DMS53 treated with DMSO at 0.1 percent for 48 hours (cell line): Measurements from ENCODE around the gene GARIN5B.
"Not testable (repeated sequence)": the region's sequence is repeated elsewhere in the genome, so short reads cannot be mapped to it uniquely, and the experiment has no call there.

Experiments
- DNase-seq: peaks from one replicate; lab custom pipeline; 2025; ENCODE audit not compliant: unreplicated experiment; lab: John Stamatoyannopoulos, UW

GARIN5B gene

DNA sequence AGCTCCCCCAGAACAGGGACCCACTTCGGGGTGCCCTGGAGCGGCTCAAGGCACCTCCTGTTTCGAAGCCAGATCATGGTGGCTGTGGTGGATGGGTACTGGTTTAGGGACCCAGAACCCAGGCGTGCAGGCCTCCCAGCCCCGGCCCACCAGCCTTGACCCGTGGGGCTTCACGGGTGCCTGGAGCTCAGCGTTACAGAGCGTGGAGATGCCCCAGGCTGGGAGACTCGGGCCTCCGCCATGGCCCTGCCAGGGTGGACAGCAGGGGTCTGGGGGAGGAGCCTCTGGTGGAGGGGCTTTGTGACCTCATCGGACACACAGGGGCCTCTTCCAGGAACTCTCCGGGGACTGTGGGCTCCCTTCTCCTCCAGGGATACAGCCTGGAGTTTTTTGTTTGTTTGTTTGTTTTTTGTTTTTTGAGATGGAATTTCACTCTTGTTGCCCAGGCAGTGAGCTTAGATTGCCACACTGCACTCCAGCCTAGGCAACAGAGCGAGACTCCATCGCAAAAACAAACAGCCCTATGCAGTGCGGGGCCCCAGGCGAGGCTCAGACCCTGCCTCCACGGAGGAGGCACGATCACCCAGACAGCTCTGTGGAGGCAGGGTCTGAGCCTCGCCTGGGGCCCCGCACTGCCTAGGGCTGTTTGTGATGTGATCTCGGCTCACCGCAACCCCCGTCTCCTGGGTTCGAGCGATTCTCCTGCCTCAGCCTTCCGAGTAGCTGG lies at the start of gene GARIN5B:
Gene GARIN5B, minus strand, starts transcription at position 271 of the 727 bp plus-strand sequence. Its CDS starts 194 bp downstream, at position 77.
- no peak for DNase-seq

DNA sequence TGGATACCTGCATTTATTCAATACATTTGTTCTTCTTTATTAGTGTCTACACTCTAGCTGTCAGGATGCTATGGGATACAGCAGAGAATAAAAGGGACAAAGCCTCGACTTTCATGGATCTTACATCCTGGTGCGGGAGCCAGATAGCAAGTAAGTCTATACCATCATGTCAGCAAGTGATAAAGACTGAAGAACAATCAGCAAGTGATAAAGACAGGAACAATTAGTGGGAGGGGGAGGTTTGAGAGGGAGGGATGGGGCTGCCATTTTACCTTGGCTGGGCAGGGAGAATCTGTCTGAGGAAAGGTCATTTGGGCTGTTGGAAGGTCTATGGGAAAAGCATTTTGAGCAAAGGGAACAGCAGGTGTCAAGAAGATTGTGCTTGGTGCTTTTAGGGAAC lies 47.1 kb upstream of the GARIN5B start:
- no peak for DNase-seq

DNA sequence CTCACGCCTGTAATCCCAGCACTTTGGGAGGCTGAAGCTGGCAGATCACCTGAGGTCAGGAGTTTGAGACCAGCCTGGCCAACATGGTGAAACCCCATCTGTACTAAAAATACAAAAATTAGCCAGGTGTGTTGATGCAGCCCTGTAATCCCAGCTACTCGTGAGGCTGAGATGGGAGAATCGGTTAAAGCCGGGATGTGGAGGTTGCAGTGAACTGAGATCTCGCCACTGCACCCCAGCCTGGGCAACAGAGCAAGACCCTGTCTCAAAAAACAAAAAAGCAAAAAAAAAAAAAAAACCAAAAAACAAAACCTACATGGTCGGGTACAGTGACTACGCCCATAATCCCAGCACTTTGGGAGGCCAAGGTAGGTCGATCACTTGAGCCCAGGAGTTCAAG lies 46.1 kb upstream of the GARIN5B start:
- DNase-seq, result not testable (repeated sequence)

DNA sequence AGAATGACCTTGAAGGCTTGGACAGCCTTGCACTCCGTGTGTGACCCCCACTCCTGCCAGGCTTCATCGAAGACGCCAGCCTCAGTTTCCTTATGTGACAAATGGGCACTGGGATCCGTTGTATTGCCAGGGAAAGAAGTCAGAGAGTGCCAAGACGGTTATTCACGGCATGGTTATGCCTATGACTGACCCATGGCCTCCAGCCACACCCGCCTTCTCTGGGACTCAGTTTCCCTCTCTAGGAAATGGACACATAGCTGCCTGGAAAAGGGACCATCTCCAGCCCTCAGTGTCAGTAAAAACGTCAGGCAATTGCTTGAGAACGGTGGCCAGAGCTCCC lies 45.4 kb upstream of the GARIN5B start:
- no peak for DNase-seq

DNA sequence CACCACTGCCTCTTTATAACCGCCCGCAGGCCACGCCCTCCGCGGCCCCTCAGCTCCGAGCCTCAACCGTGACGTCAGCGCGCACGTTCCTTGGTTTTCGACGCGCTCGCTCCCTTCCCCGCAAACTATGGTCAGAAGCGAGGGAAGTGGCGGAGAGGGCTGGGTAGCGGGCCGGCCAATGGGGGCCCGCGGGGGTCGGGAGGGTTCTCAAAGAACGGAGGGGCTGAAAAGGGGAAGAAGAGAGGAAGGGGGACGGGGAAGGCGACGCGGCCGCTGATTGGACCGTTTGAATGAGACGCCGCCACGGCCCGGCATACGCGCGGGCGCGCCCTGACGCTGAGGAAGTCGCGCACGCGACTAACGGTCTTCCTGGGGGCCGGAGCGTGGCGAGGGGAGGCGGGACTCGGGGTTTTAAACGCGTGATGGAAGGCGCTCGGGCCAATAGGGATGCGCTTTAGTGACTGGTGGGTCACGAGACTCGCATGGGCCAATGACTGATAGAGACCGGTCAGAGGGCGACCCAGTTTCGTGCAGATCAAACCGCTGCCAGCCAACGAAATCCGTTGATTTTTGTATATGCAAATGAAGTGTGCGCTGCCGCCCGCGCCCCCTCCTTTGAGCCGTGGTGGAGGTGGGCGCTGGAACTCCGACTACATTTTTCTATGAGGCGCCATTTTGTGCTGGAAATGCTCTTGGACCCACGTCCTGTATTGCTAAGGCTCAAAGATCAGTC lies 44.9 kb upstream of the GARIN5B start:
- DNase-seq, result peak; percentile 96

DNA sequence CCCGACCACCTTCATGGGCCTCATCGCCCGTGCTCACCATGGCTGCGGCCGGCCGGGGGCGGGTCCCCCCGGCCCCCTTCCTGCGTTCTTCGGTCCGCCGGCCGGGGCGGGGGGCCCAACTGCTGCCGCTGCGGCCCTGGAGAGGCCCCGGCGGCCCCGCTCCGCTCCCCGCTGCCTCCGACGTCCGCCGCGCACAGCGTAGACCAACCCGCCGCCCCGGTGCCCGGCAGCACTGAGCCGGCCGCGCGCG lies 44.4 kb upstream of the GARIN5B start, which contains the start of gene UBE2S:
Gene UBE2S, minus strand, starts transcription at position 239 of the 250 bp plus-strand sequence. Its CDS starts 199 bp downstream, at position 40.
- DNase-seq, result not testable (repeated sequence)

DNA sequence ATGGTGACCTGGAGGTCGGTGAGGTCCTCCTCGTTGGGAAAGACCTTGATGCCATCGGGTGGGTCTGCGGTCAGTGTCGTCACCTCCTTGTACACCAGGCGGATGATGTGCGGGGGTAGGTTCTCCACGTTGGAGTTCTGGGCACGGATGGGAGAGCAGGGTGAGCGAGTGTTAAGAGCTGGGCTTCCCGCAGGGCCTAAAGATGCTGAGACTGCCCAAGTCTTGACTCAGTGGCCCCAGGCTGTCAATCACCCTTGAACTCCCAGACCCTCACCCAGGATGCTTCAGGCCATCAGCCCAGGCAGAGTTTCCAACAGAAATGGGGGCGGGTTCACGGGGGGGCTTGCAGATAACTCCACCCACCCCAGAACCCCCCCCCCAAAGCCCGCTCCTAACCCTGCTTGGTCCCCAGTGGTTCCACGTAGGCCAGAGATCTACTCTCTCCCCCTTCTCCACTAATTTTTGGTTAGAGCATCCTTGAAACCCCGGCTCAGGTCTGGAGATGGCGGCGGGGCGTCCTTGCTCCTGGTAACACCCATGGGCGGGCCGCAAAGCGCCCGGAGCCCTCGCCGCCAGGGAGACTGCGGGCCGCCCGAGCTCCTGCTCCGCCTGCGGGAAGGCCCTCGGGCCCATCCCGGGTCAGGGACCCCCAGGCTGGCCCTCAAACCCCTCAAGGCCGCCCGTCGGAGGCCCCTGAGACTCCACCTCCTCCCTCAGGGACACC lies 43.9 kb upstream of the GARIN5B start:
- no peak for DNase-seq

DNA sequence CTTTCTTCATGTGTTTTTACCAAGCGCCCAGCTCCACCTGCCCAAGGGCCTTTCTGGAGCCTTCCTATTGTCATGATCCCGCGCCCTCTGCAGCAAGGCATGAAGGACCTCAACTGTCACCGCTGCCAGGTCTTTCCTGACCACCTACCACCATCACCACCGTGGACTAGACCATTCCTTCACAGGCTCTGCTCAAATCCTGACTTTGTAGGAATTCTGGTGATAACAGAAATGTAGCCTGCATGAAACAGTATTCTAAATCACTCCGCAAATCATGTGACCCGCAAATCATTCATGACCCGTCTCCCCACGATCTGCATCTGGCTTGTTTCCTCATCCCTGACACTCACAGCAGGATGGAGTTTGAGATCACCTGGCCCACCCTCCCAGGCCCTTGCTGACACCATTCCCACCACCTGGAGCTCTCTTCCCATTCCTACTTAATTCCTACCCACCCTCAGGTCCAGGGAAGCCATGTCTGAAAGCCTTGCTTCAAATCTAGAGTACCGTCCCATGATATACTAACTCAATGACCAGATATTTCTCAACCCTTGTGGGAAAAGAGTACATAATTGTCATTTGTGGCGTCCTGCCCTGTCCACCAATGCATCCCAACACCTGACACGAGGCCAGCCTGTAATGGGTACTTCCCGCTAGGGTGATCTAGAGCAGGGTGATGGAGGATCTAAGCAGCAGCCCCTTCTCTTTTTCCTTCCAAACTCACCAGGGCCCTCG lies 43.2 kb upstream of the GARIN5B start:
- no peak for DNase-seq

DNA sequence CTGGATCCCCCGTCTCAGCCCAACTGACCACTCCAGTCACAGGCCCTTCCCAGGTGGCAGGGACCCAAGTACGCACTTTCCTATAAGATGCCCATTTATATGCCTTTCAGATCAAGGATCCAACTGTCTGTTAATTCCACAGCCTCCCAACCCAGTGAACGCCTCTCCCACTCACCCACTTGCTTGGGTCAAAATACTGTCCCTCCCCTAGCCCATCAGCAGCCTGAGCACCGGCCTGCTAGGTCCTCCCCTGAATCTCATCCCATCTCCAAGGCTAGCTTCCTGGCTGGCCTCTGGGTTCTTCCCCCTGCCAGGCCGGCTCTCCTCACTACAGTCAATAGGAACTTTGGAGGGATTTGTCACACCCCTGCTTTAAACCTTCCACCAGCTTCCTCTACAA lies 42.6 kb upstream of the GARIN5B start:
- DNase-seq, result no peak

DNA sequence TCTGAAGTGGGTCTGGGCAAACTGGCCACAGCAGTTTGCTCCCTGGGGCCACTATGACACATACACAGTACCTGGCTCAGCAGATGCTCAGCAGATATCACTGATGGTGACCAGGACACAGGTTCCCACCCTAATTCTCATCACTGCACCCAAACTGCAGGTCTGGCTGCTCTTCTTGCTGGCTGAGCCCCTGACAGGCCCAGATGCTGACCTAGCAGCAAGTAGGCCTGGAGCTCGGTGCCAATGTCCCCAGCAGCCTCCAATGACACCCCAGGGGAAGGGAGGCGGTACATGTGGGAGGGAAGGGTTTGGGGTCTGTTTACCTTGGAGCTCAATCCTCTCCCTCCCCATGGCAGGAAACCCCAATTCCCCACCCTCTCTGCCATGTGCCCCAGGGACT lies 39.4 kb upstream of the GARIN5B start:
- no peak for DNase-seq

DNA sequence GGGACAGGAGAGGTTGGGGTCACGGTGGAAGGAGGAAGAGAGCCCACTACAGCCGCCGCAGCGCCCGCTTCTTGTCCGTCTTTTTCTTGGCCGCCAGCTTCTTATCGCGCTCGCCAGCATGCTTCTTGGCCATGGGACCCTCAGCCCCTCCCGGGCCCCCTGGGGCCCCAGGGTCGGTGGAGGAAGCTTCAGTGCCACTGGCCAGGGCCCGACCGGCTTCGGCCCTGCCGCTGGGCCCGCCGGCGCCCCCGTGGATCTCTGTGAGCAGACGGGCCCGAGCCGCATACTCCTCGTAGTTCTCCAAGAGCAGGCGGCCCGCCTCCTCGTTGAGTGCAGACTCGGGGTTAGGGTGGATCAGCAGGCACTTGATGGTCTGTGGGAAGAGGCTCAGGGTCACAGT lies 38.3 kb upstream of the GARIN5B start:
- not testable (repeated sequence) for DNase-seq

DNA sequence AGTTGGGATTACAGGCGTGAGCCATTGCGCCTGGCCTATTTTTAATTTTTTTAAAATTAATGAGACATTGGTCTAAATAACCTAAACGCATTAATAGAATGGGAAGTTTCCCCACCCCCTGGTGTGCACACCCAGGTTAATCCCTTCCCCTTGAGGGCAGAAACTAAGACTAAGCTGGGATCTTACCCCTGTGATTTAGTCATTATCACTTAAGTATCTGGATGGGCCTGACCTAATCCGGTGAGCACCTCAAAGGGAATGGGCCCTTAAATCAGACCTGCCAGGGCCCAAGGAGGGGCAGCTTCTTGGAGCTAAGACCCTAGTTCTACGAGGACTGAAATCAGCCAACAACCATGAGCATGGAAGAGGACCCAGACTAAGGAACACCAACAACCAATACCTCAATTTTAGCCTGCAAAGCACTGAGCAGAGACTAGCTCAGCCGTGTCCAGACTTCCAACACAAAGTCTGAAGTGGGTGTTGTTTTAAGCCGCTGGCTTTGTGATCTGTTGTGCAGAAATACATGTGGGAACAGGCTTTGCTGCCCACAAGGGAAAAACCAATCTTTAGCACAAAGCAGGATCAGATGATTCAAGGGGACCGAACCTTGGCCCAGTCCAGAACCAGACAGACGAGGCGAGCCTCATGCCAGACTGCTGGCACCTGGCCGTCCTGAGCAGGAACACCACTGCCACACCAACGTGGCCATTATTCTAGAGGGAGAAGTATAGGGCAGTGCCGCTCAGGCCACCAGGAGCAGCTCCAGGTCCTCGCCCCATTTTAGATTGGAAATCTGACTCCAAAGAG lies 37.4 kb upstream of the GARIN5B start:
- no peak for DNase-seq

DNA sequence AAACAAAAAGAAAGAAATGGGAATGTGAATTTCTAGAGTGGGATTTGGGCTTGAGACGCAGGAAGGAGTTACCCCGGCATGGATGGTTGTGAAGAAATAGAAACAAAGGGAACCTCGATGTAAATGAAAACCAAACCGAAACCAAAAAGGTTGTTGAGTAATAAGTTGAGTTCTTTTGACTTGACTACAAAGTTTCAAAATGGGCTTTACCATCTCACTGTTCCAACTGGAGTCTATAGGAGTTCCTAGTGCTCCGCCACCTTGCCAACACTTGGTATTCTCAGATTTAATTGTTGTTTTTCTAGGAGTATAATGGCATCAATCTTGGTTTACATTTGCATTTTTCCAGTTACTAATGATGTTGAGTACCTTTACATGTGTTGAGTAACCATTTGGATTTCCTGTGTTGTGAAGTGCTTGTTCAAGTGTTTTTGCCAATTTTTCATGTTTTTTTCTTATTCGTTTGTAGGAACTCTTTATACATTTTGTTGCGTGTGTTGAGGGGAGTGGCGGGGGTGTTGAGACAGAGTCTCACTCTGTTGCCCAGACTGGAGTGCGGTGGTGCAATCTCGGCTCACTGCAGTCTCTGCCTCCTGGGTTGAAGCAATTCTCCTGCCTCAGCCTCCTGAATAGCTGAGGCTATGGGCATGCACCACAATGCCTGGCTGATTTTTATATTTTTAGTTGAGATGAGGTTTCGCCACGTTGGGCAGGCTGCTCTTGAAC lies 35.3 kb upstream of the GARIN5B start:
- DNase-seq, result no peak

DNA sequence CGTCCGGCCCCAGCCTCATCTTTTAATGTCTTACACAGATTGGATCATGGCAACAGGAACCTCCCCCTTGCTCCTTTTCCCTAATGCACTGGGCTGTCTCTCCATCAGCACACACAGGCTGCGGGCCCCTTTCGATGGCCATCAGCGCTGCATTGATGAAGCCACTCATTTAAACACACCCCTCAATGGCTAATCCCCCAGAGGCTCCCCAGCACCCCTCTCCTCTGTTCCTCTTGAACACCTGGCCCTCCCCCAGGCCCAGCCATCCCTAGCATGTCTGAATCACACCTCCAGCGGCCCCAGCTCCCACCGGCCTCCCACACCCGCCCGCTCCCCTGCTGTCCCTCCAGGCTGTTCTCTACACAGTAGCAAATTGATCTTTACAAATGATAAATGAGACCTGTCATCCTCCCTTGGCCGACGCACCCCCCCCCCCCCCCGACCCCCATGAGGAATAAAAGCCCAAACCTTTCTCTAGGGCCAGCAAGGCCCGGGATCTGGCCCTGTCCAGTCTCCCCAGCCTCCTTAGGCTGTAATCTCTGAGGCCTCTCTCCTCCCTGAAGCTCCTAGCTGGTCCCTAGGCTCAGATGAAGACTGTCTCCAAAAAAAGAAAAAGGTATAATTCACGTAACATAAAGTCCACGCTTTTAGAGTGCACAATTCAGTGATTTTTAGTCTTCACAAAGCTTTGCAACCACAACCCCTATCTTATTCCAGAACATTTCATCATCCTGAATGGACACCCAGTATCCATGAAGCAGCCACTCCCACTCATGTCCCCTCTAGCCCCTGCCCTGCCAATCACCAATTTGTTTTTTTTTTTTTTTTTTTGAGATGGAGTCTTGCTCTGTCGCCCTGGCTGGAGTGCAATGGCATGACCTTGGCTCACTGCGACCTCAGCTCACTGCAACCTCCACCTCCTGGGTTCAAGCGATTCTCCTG lies 30.0 kb upstream of the GARIN5B start:
- no peak for DNase-seq

DNA sequence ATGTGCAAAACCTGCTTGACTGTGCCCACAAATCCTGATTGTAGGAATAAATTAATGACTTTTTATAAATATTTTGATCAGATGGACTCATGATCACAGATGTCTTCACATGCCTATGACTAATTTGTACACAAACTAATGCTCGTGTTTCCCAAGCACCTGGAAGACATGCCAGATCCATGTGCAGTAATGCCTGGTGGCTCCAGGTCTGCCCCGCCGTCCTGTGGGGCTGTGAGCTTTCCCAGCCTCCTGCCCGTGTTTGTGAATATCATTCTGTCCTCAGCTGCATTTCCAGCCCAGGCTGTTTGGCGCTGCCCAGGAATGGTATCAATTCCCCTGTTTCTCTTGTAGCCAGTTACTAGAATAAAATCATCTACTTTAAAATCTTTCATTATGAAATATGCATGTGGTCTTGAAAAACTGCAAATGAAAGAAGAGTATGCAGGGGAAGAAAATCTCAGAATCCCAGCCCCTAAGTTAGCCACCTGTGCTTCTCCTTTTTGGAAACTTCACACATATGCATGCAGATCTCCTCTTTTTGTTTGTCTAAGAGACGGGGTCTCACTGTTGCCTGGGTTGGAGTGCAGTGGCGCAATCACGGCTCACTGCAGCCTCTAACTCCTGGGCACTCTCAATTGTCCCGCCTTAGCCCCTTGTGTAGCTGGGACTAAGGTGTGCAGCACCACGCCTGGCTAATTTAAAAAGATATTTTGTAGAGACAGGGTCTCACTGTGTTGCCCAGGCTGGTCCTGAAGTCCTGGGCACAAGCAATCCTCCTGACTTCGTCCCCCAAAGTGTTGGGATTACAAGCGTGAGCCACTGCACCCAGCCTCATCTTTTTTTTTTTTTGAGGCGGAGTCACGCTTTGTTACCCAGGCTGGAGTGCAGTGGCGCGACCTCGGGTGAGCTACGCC lies 28.9 kb upstream of the GARIN5B start:
- DNase-seq, result no peak

DNA sequence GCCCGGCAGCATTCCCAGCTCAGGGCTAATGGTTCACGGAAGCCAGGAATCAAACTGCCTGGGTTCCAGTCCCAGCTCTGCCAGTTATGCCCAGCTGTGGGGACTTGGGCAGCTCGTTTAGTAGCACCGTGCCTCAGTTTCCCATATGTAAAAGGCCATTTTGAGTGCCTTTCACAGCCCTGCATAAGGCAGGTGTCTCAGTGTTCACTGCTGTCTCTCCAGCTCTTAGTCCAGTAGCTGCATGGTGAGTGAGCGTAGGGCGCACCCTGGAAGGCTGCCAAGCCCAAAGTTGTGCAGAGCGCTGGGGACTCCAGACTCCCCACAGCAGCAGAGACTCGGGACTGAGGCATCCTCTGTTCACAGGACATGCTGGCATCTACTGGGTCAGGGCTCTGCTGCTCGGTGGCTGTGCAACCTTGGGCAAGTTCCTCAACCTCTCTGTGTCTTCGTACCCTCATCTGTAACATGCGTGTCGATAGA lies 28.2 kb upstream of the GARIN5B start:
- DNase-seq, result no peak

DNA sequence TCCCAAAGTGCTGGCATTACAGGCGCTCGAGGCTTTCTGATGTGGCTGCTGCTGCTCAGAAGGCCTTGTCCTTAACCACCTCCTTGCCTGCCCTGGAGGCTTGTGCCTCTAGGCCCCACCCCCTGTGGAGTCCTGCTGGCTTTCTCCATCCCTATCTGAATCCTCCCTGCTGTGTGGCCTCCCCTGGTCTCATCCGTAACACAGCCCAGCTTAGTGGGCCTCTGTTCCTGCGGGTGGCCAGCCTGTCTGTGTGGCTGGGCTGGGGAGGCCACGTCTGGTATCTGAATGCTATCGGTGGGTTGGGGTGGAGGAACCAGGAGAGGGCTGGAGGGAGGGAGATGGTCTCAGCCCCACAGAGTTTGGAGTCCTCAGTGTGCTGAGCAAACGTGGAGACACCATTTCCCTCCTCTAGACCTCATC lies 27.4 kb upstream of the GARIN5B start:
- DNase-seq, result no peak
